ENCODE measurements around the gene DYNLL1.

Gene DYNLL1

GRCh38 chr12:120467439-120467838 lies 28.5 kb upstream of the DYNLL1 start:
- POLR2A ChIA-PET: interaction anchor here (1.2 kb wide), 1 partner anchor 9 kb away, joined by 3 read pairs; no protein-coding TSS in a partner anchor
- DNase-seq (ENCODE audit: extremely low spot score): no peak
- TF ChIP-seq, protein P1, sequence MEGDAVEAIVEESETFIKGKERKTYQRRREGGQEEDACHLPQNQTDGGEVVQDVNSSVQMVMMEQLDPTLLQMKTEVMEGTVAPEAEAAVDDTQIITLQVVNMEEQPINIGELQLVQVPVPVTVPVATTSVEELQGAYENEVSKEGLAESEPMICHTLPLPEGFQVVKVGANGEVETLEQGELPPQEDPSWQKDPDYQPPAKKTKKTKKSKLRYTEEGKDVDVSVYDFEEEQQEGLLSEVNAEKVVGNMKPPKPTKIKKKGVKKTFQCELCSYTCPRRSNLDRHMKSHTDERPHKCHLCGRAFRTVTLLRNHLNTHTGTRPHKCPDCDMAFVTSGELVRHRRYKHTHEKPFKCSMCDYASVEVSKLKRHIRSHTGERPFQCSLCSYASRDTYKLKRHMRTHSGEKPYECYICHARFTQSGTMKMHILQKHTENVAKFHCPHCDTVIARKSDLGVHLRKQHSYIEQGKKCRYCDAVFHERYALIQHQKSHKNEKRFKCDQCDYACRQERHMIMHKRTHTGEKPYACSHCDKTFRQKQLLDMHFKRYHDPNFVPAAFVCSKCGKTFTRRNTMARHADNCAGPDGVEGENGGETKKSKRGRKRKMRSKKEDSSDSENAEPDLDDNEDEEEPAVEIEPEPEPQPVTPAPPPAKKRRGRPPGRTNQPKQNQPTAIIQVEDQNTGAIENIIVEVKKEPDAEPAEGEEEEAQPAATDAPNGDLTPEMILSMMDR (IDR thresholded peaks at IDR 0.05; ENCODE audit: control extremely low read depth, extremely low read depth, low read depth, missing control alignments): no peak
- CTCF ChIA-PET: interaction anchor here (0.8 to 5.6 kb wide), 9 partner anchors 10 to 111 kb away, joined by 3 to 50 read pairs (median 8); partner anchors contain the start of genes COX6A1 and DYNLL1

GRCh38 chr12:120468325-120468820 lies 27.5 kb upstream of the DYNLL1 start:
- POLR2A ChIA-PET: interaction anchor here (0.5 to 1.2 kb wide), 3 partner anchors 10 to 349 kb away, joined by 3 to 5 read pairs (median 4); no protein-coding TSS in a partner anchor
- TF ChIP-seq, protein P1 (IDR thresholded peaks at IDR 0.05; ENCODE audit: control extremely low read depth, extremely low read depth, low read depth, missing control alignments): no peak
- CTCF ChIA-PET: interaction anchor here (0.7 to 5.6 kb wide), 15 partner anchors 11 to 142 kb away, joined by 3 to 50 read pairs (median 5); partner anchors contain the start of genes DYNLL1, GATC and TRIAP1
- DNase-seq (ENCODE audit: extremely low spot score): peak; percentile 34

GRCh38 chr12:120468821-120469449 lies 27.0 kb upstream of the DYNLL1 start:
- ChIA-PET CTCF (interaction anchor here (0.7 to 5.6 kb wide), 17 partner anchors 11 to 143 kb away, joined by 3 to 50 read pairs (median 5); partner anchors contain the start of genes DYNLL1, GATC and TRIAP1), POLR2A (interaction anchor here (0.5 to 1.2 kb wide), 4 partner anchors 11 to 782 kb away, joined by 3 to 9 read pairs (median 4); no protein-coding TSS in a partner anchor)
- DNase-seq (ENCODE audit: extremely low spot score): peak; percentile 63
- TF ChIP-seq, protein P1 (IDR thresholded peaks at IDR 0.05; ENCODE audit: control extremely low read depth, extremely low read depth, low read depth, missing control alignments): peak; percentile 35

DNA sequence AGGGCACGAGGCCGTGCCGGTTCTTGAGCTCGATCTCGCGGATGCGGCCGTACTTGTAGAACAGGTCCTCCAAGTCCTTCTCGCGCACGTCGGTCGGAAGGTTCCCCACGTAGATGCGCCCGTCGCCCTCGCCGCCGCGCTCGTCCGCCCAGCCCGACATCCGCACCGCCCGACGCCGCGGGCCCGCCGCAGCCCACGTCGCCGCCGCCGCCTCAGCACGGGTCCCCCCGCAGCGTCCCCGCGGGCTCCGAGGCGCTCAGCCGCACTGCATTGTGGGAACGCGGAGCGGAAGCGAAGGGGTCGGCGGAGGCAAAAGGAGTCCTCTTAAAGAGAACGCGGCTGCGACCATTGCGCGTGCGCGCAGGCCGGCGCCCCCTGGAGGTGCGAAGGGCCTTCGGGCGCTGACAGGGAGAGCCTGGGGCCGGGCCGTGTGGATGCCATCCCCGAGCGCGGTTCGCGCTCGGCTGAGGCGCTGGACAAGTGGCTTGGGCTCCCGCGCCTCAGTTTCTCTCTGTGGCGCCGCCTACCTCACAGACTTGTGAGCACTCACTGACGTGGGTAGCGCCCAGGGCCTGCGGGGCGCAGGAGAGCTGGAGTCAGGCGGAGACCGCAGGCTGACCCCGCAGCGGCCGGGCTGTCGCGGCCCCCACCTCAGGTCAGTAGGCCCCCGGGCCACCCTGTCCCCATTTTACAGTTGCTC lies 26.3 kb upstream of the DYNLL1 start, which contains the start of gene SRSF9:
TSS of gene SRSF9 (minus strand) at position 299 of the 700 bp plus-strand sequence. CDS start at position 160, 139 bp downstream.
- TF ChIP-seq, protein P1 (IDR thresholded peaks at IDR 0.05; ENCODE audit: control extremely low read depth, extremely low read depth, low read depth, missing control alignments): peak; percentile 92
- CTCF ChIA-PET: interaction anchor here (0.9 to 5.6 kb wide), 17 partner anchors 10 to 143 kb away, joined by 3 to 50 read pairs (median 5); partner anchors contain the start of gene DYNLL1
- POLR2A ChIA-PET: interaction anchor here (0.5 to 0.9 kb wide), 2 partner anchors 27 to 782 kb away, joined by 5 to 9 read pairs; no protein-coding TSS in a partner anchor
- peak; percentile 99 for DNase-seq (ENCODE audit: extremely low spot score)

DNA sequence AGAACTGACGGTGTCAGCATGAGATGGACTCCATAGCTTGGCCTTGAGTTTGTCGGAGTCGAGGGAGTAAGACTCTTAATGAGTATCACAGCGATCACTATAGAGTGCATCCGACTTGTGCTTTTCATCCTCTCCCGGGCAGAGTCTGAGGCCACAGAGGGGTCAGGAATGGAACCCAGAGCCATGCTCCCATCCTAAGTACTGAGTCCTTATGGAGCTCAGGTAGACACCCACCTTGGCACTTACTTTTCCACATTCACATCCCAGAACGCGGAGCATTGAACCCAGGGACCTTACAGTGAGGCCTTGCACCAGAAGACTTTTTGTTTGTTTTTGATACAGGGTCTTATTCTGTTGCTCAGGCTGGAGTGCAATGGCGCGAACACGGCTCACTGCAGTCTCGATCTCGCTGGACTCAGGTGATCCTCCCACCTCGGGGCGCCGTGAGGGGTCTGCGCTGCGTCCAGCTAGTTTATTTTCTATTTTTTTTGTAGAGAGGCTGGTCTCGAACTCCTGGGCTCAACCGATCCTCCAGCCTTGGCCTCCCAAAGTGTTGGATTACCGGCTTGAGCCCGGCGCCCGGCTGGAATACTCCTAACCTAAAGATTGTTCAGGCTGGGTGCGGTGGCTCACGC lies 25.6 kb upstream of the DYNLL1 start:
- CTCF ChIA-PET: interaction anchor here (0.7 to 5.6 kb wide), 12 partner anchors 10 to 115 kb away, joined by 3 to 50 read pairs (median 4); no protein-coding TSS in a partner anchor
- peak; percentile 43 for DNase-seq (ENCODE audit: extremely low spot score)
- POLR2A ChIA-PET: interaction anchor here (0.9 kb wide), 1 partner anchor 27 kb away, joined by 5 read pairs; no protein-coding TSS in a partner anchor
- TF ChIP-seq, protein P1 (IDR thresholded peaks at IDR 0.05; ENCODE audit: control extremely low read depth, extremely low read depth, low read depth, missing control alignments): no peak
